AG10803 (cell line): Measurements from ENCODE around the gene ALG1L2.
"Not testable (repeated sequence)": the region's sequence is repeated elsewhere in the genome, so short reads cannot be mapped to it uniquely, and the experiment has no call there.

Experiments used
- DNase-seq: peaks from one replicate; pipeline ENCODE4 v3.0.0; 2010; ENCODE audit warnings: low read depth
- H3K4me3 ChIP-seq: 2 replicates; pipeline ENCODE4 v1.5.1; 2011; ENCODE audit warnings: mild to moderate bottlenecking, low read length, control low read depth
- CTCF ChIP-seq: conservative IDR thresholded peaks from 2 replicates; pipeline ENCODE4 v1.5.1; 2011; ENCODE audit warnings: mild to moderate bottlenecking, low read length, control low read depth, inconsistent platforms

Gene ALG1L2

GRCh38 chr3:130111185-130111864, 29.7 kb downstream of the ALG1L2 start:
- no peak for TF ChIP-seq CTCF
- peak overlapping the region; percentile 74 for H3K4me3 ChIP-seq
- DNase-seq: peak; percentile 98

- DNase-seq: peak; percentile 94
- peak overlapping the region; percentile 66 for H3K4me3 ChIP-seq
These were observed 30.5 kb downstream of the ALG1L2 start for GRCh38 chr3:130111865-130112747.

- not testable (repeated sequence) for DNase-seq
- H3K4me3 ChIP-seq: peak overlapping the region; percentile 66
These were observed 31.1 kb downstream of the ALG1L2 start for GRCh38 chr3:130112748-130113073.

- not testable (repeated sequence) for DNase-seq, H3K4me3 ChIP-seq
These were observed 33.8 kb downstream of the ALG1L2 start for GRCh38 chr3:130115400-130115799.

- TF ChIP-seq CTCF: no peak
- no peak for DNase-seq
- H3K4me3 ChIP-seq: no peak overlapping the region
These were observed 36.3 kb downstream of the ALG1L2 start for GRCh38 chr3:130117933-130118332.

- DNase-seq, H3K4me3 ChIP-seq: not testable (repeated sequence)
These were observed 38.2 kb downstream of the ALG1L2 start for GRCh38 chr3:130119824-130120223.

GRCh38 chr3:130120291-130120690, 38.7 kb downstream of the ALG1L2 start:
- DNase-seq: not testable (repeated sequence)

GRCh38 chr3:130122891-130123775, 41.5 kb downstream of the ALG1L2 start:
- not testable (repeated sequence) for H3K4me3 ChIP-seq, DNase-seq

More at GRCh38 chr3:130120291-130120690, 38.7 kb downstream of the ALG1L2 start:
- not testable (repeated sequence) for H3K4me3 ChIP-seq

GRCh38 chr3:130125406-130125805, 43.8 kb downstream of the ALG1L2 start:
- H3K4me3 ChIP-seq, DNase-seq: not testable (repeated sequence)

GRCh38 chr3:130136337-130136736, 54.7 kb downstream of the ALG1L2 start:
- not testable (repeated sequence) for H3K4me3 ChIP-seq, DNase-seq

- not testable (repeated sequence) for H3K4me3 ChIP-seq
These were observed 56.1 kb downstream of the ALG1L2 start for GRCh38 chr3:130137685-130138084.

GRCh38 chr3:130138992-130139391, 57.4 kb downstream of the ALG1L2 start:
- not testable (repeated sequence) for H3K4me3 ChIP-seq, DNase-seq

More at GRCh38 chr3:130137685-130138084, 56.1 kb downstream of the ALG1L2 start:
- DNase-seq: not testable (repeated sequence)

- H3K4me3 ChIP-seq: not testable (repeated sequence)
- DNase-seq: peak; percentile 29
These were observed 59.1 kb downstream of the ALG1L2 start for GRCh38 chr3:130140756-130141155.
